IMR-90 (cell line): Measurements from ENCODE around the gene GAS2L3.

Experiments used
- BHLHE40 ChIP-seq: fragments of 150-350 bp; IDR thresholded peaks from 2 replicates; pipeline ENCODE4 v1.6.1; 2016; ENCODE audit warnings: mild to moderate bottlenecking, low read depth, low read length
- CEBPB ChIP-seq: IDR thresholded peaks from 2 replicates; pipeline ENCODE4 v1.6.1; 2012; ENCODE audit warnings: low read depth, low read length, improper control_type of control experiment
- ELK1 ChIP-seq: fragments of 150-350 bp; IDR thresholded peaks from 2 replicates; pipeline ENCODE4 v1.6.1; 2016; ENCODE audit warnings: low read depth, mild to moderate bottlenecking, low read length, moderate library complexity, borderline replicate concordance
- FOS ChIP-seq: fragments of 150-350 bp; IDR thresholded peaks from 2 replicates; pipeline ENCODE4 v1.6.1; 2016; ENCODE audit warnings: low read depth, low read length
- MAFK ChIP-seq: IDR thresholded peaks from 2 replicates; pipeline ENCODE4 v1.6.1; 2012; ENCODE audit warnings: low read depth, low read length, improper control_type of control experiment
- MXI1 ChIP-seq: IDR thresholded peaks from 2 replicates; pipeline ENCODE4 v1.6.1; 2012; ENCODE audit warnings: low read depth, mild to moderate bottlenecking, low read length, moderate library complexity, borderline replicate concordance
- POLR2A ChIP-seq: IDR thresholded peaks from 2 replicates; pipeline ENCODE4 v1.6.1; 2012; ENCODE audit warnings: mild to moderate bottlenecking, low read depth, low read length
- RAD21 ChIP-seq: IDR thresholded peaks from 2 replicates; pipeline ENCODE4 v1.6.1; 2012; ENCODE audit warnings: low read length, improper control_type of control experiment
- RFX5 ChIP-seq: IDR thresholded peaks from 2 replicates; pipeline ENCODE4 v1.8.0; 2012; ENCODE audit warnings: low read depth, mild to moderate bottlenecking, low read length, moderate library complexity
- SMC3 ChIP-seq: fragments of 150-350 bp; IDR thresholded peaks from 2 replicates; pipeline ENCODE4 v1.6.1; 2016; ENCODE audit warnings: low read depth, mild to moderate bottlenecking, antibody characterized with exemption, low read length, moderate library complexity
- TF ChIP-seq, protein P1 (sequence below): conservative IDR thresholded peaks from 2 replicates; pipeline ENCODE4 v1.5.1; 2012; ENCODE audit warnings: mild to moderate bottlenecking, low read depth, low read length, improper control_type of control experiment
- TF ChIP-seq, protein P2 (sequence below): fragments of 150-350 bp; IDR thresholded peaks from 2 replicates; pipeline ENCODE4 v1.6.1; 2017; ENCODE audit warnings: mild to moderate bottlenecking, antibody characterized with exemption, low read length, low read depth

DNA sequence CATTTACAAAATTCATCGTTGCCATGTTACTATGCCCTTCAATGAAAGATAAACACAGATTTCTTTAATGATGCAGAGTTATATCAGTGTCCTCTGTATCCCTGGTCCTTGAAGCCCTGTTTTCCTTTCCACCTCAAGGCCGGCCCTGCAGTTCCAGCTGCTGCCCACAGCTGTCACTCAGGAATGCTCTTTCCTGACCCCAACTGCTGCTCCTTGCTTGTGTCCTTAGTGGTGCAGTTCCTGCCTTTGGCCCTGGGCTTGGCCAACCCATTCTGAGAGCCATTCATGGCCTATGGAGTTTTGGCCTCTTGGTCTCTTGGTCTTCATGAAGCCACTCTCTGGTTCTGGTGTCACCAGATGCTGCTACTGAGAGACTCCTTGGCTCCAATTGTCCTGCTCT, 93.1 kb downstream of the GAS2L3 start:
- TF ChIP-seq, protein P1, sequence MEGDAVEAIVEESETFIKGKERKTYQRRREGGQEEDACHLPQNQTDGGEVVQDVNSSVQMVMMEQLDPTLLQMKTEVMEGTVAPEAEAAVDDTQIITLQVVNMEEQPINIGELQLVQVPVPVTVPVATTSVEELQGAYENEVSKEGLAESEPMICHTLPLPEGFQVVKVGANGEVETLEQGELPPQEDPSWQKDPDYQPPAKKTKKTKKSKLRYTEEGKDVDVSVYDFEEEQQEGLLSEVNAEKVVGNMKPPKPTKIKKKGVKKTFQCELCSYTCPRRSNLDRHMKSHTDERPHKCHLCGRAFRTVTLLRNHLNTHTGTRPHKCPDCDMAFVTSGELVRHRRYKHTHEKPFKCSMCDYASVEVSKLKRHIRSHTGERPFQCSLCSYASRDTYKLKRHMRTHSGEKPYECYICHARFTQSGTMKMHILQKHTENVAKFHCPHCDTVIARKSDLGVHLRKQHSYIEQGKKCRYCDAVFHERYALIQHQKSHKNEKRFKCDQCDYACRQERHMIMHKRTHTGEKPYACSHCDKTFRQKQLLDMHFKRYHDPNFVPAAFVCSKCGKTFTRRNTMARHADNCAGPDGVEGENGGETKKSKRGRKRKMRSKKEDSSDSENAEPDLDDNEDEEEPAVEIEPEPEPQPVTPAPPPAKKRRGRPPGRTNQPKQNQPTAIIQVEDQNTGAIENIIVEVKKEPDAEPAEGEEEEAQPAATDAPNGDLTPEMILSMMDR = no peak
- TF ChIP-seq ELK1 (no peak), POLR2A (no peak), CEBPB (no peak), RFX5 (no peak), MAFK (no peak), SMC3 (no peak), RAD21 (no peak), FOS (no peak), MXI1 (no peak), BHLHE40 (no peak)
- TF ChIP-seq, protein P2, sequence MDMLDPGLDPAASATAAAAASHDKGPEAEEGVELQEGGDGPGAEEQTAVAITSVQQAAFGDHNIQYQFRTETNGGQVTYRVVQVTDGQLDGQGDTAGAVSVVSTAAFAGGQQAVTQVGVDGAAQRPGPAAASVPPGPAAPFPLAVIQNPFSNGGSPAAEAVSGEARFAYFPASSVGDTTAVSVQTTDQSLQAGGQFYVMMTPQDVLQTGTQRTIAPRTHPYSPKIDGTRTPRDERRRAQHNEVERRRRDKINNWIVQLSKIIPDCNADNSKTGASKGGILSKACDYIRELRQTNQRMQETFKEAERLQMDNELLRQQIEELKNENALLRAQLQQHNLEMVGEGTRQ = no peak
